GM18519 (cell line): ENCODE measurements around the gene DAPK2.

Experiments used
- ATAC-seq: cut with Tn5 transposase; IDR thresholded peaks from one replicate; pipeline ENCODE4 v1.9.1; 2021; ENCODE audit warnings: mild to moderate bottlenecking, moderate library complexity; ENCODE audit not compliant: unreplicated experiment, low FRiP score

Gene DAPK2

GRCh38 chr15:64000183-64000951 lies 45.9 kb downstream of the DAPK2 start:
- ATAC-seq: no peak

- no peak for ATAC-seq
These were observed 47.1 kb downstream of the DAPK2 start for GRCh38 chr15:63999177-63999576.

GRCh38 chr15:63998489-63998888 lies 47.8 kb downstream of the DAPK2 start:
- no peak for ATAC-seq

- no peak for ATAC-seq
These were observed 48.4 kb downstream of the DAPK2 start for GRCh38 chr15:63997715-63998442.

- ATAC-seq: no peak
These were observed 49.4 kb downstream of the DAPK2 start for GRCh38 chr15:63996794-63997357.

- ATAC-seq: no peak
These were observed 50.5 kb downstream of the DAPK2 start for GRCh38 chr15:63995789-63996188.

GRCh38 chr15:63994073-63994600 lies 52.1 kb downstream of the DAPK2 start:
- no peak for ATAC-seq

- no peak for ATAC-seq
These were observed 54.0 kb downstream of the DAPK2 start for GRCh38 chr15:63992300-63992699.

- no peak for ATAC-seq
These were observed 54.6 kb downstream of the DAPK2 start for GRCh38 chr15:63991706-63992105.

- ATAC-seq: no peak
These were observed 55.8 kb downstream of the DAPK2 start for GRCh38 chr15:63990454-63990853.

- ATAC-seq: no peak
These were observed 58.4 kb downstream of the DAPK2 start for GRCh38 chr15:63987796-63988378.

- ATAC-seq: peak; percentile 50
These were observed 59.4 kb downstream of the DAPK2 start for GRCh38 chr15:63986751-63987341.

- no peak for ATAC-seq
These were observed 60.1 kb downstream of the DAPK2 start for GRCh38 chr15:63986185-63986680.

GRCh38 chr15:63985221-63986184 lies 60.8 kb downstream of the DAPK2 start:
- no peak for ATAC-seq

GRCh38 chr15:63984331-63984730 lies 62.0 kb downstream of the DAPK2 start:
- ATAC-seq: no peak

GRCh38 chr15:63983061-63983711 lies 63.1 kb downstream of the DAPK2 start:
- no peak for ATAC-seq

GRCh38 chr15:63982381-63982854 lies 63.9 kb downstream of the DAPK2 start:
- ATAC-seq: no peak

- ATAC-seq: no peak
These were observed 64.5 kb downstream of the DAPK2 start for GRCh38 chr15:63981596-63982320.
